Measurements from ENCODE around the gene ARHGAP24. TPM values are rescaled to one million over a fixed set of nuclear protein-coding genes. Genes with fewer than 3 reads are reported as not detected.

ARHGAP24 gene
- total and polyA plus RNA-seq, 12 donors = 6.7 to 35.5 (median 23.9) TPM

GRCh38 chr4:85798012-85798770 is 323.2 kb downstream of the ARHGAP24 start:
- Histone ChIP-seq H3K27ac (no peak overlapping the region), H3K36me3 (no peaks in the 10 kb centered on the region), H3K9me3 (peaks cover 0 to 12% (median 7%) of the 10 kb centered on the region in 11 donors), H3K27me3 (no peaks in the 10 kb centered on the region), H3K4me3 (no peak overlapping the region), H3K4me1 (peaks cover 1 to 29% (median 21%) of the 10 kb centered on the region in 9 donors)
- DNase-seq (no peak), ATAC-seq (peak in 1 of 8 donors; percentile 8)
- TF ChIP-seq CTCF (IDR thresholded peaks at IDR 0.05) = no peak
- intact Hi-C loops (cut with DNase I) = loop anchor here in 8 of 10 donors (5.0 to 10.0 kb wide), 5 partner anchors 167 to 651 kb away; no protein-coding TSS in a partner anchor
- 67 to 77% methylated on average over 2 of the region's 2 CpGs for WGBS, 2 donors

GRCh38 chr4:85803856-85804255 is 328.9 kb downstream of the ARHGAP24 start:
- ATAC-seq (no peak), DNase-seq (no peak)
- no peaks in the 10 kb centered on the region for H3K36me3 ChIP-seq
- no peaks in the 10 kb centered on the region for H3K27me3 ChIP-seq
- no peak overlapping the region for H3K27ac ChIP-seq
- intact Hi-C loops (cut with DNase I) = no loop called here
- H3K4me3 ChIP-seq = no peak overlapping the region
- TF ChIP-seq CTCF (IDR thresholded peaks at IDR 0.05) = no peak
- H3K9me3 ChIP-seq = peaks cover 0 to 8% (median 5%) of the 10 kb centered on the region in 11 donors
- H3K4me1 ChIP-seq = peaks cover 4 to 36% (median 21%) of the 10 kb centered on the region in 9 donors
- 88 to 94% methylated on average over 4 of the region's 4 CpGs for WGBS, 2 donors

- 53 to 57% methylated on average over 1 of the region's 1 CpG for WGBS, 2 donors
- no peak for ATAC-seq
- no peak for TF ChIP-seq CTCF (IDR thresholded peaks at IDR 0.05)
- intact Hi-C loops (cut with DNase I) = no loop called here
- no peaks in the 10 kb centered on the region for H3K27me3 ChIP-seq
- peaks cover 4 to 43% (median 17%) of the 10 kb centered on the region in 9 donors for H3K4me1 ChIP-seq
- no peaks in the 10 kb centered on the region for H3K36me3 ChIP-seq
- H3K4me3 ChIP-seq = no peak overlapping the region
- no peak for DNase-seq
- peak overlapping the region in 2 of 10 donors; percentile 63 to 70 for H3K27ac ChIP-seq
- H3K9me3 ChIP-seq = no peaks in the 10 kb centered on the region
These were observed 330.9 kb downstream of the ARHGAP24 start for GRCh38 chr4:85805891-85806290.

GRCh38 chr4:85806334-85806733 is 331.4 kb downstream of the ARHGAP24 start:
- Histone ChIP-seq H3K4me1 (peaks cover 4 to 47% (median 17%) of the 10 kb centered on the region in 9 donors), H3K27me3 (no peaks in the 10 kb centered on the region), H3K27ac (peak overlapping the region in 3 of 10 donors; percentile 63 to 75 (median 70)), H3K36me3 (no peaks in the 10 kb centered on the region), H3K4me3 (no peak overlapping the region), H3K9me3 (no peaks in the 10 kb centered on the region)
- intact Hi-C loops (cut with DNase I) = no loop called here
- ATAC-seq (no peak), DNase-seq (no peak)
- TF ChIP-seq CTCF (IDR thresholded peaks at IDR 0.05) = no peak
